GM10248 (cell line): ENCODE results near the gene ENPP5.

Source experiments
- CTCF ChIA-PET: fragments of 300-600 bp; sonication (Branson Sonifier 250); formaldehyde crosslinking; extraction: SDS; loops from one replicate; lab custom pipeline; 2021; ENCODE audit warnings: antibody characterized with exemption; lab: Yijun Ruan, JAX
- POLR2A ChIA-PET: fragments of 350-650 bp; sonication (Branson Sonifier 250); formaldehyde crosslinking; extraction: SDS; loops from one replicate; lab custom pipeline; 2020; ENCODE audit warnings: antibody characterized with exemption; lab: Yijun Ruan, JAX
- DNase-seq: peaks from one replicate; pipeline ENCODE4 v3.0.0; 2012; ENCODE audit errors: extremely low spot score
- CTCF ChIP-seq: IDR thresholded peaks from 2 replicates; pipeline ENCODE4 v1.5.1; 2012; ENCODE audit warnings: mild to moderate bottlenecking, low read depth; ENCODE audit errors: extremely low read depth, missing control alignments, control extremely low read depth

The ENPP5 gene

GRCh38 chr6:46186583-46186982 is 15.8 kb upstream of the ENPP5 start:
- CTCF ChIA-PET = interaction anchor here (1.1 to 2.1 kb wide), 4 partner anchors 10 to 48 kb away, joined by 3 to 5 read pairs (median 4); no protein-coding TSS in a partner anchor
- POLR2A ChIA-PET = no interaction called here
- DNase-seq = no peak
- TF ChIP-seq CTCF = no peak

- POLR2A ChIA-PET = no interaction called here
- DNase-seq = no peak
Measured at GRCh38 chr6:46184114-46184513, 13.3 kb upstream of the ENPP5 start.

GRCh38 chr6:46175976-46176375 is 5.2 kb upstream of the ENPP5 start:
- DNase-seq = no peak
- no peak for TF ChIP-seq CTCF
- ChIA-PET CTCF (interaction anchor here (0.9 kb wide), 1 partner anchor 11 kb away, joined by 3 read pairs; no protein-coding TSS in a partner anchor), POLR2A (no interaction called here)

More at GRCh38 chr6:46184114-46184513, 13.3 kb upstream of the ENPP5 start:
- no peak for TF ChIP-seq CTCF
- CTCF ChIA-PET = interaction anchor here (1.0 to 1.4 kb wide), 3 partner anchors 11 to 94 kb away, joined by 3 to 4 read pairs (median 3); no protein-coding TSS in a partner anchor

GRCh38 chr6:46175446-46175845 is 4.7 kb upstream of the ENPP5 start:
- CTCF ChIA-PET = interaction anchor here (0.9 kb wide), 1 partner anchor 11 kb away, joined by 3 read pairs; no protein-coding TSS in a partner anchor
- no peak for TF ChIP-seq CTCF
- POLR2A ChIA-PET = no interaction called here
- DNase-seq = peak; percentile 41

- CTCF ChIA-PET = no interaction called here
- no peak for DNase-seq
- no peak for TF ChIP-seq CTCF
- POLR2A ChIA-PET = no interaction called here
Measured at GRCh38 chr6:46174904-46175303, 4.1 kb upstream of the ENPP5 start.

- TF ChIP-seq CTCF = no peak
- DNase-seq = no peak
- CTCF ChIA-PET = interaction anchor here (1.4 to 1.6 kb wide), 2 partner anchors 19 to 46 kb away, joined by 3 read pairs; no protein-coding TSS in a partner anchor
- POLR2A ChIA-PET = no interaction called here
Measured at GRCh38 chr6:46172176-46172575, 1.4 kb upstream of the ENPP5 start.
